Measurements from ENCODE around the gene EPB41L4B.

DNA sequence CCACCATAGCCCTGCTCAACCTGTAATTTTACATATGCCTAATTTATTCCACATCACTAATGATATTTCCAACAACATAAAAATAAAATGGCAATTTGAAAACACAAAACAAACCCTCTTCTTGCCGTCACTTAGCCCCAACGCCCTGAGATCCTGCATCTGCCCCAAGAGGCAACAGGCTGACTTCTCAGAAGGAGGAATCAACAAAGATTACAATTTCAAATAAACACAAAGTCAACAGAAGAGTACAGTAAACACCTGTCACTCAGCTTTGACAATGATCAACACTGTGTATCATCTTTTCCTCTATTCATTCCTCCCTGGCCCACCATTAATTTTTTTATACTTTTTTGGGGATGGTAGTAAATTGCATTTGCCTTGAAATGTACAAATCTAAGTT is 19.8 kb downstream of the EPB41L4B start:
- TF ChIP-seq, protein P1, sequence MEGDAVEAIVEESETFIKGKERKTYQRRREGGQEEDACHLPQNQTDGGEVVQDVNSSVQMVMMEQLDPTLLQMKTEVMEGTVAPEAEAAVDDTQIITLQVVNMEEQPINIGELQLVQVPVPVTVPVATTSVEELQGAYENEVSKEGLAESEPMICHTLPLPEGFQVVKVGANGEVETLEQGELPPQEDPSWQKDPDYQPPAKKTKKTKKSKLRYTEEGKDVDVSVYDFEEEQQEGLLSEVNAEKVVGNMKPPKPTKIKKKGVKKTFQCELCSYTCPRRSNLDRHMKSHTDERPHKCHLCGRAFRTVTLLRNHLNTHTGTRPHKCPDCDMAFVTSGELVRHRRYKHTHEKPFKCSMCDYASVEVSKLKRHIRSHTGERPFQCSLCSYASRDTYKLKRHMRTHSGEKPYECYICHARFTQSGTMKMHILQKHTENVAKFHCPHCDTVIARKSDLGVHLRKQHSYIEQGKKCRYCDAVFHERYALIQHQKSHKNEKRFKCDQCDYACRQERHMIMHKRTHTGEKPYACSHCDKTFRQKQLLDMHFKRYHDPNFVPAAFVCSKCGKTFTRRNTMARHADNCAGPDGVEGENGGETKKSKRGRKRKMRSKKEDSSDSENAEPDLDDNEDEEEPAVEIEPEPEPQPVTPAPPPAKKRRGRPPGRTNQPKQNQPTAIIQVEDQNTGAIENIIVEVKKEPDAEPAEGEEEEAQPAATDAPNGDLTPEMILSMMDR (IDR thresholded peaks at IDR 0.05) = no peak
- TF ChIP-seq POLR2A (IDR thresholded peaks at IDR 0.05) = no peak
